NCI-H460 (cell line): ENCODE results near the gene GATA6. TPM values are rescaled to one million over a fixed set of nuclear protein-coding genes. Genes with fewer than 3 reads are reported as not detected.

Source experiments
- DNase-seq: peaks from one replicate; pipeline ENCODE4 v3.0.0-alpha.2; 2016; ENCODE audit warnings: low read depth; ENCODE audit errors: extremely low read depth
- small RNA-seq, 2 experiments: library from RNA; depleted of rRNA; stranded (forward); fragments of <200 nt; gene quantifications; one replicate each; pipeline ENCODE3, GENCODE V24; 2014
- total RNA-seq: library from RNA; depleted of rRNA; stranded (reverse); fragments of >200 nt; shearing (Covaris generic); gene quantifications from 2 replicates; pipeline ENCODE4 v1.2.3, GENCODE V29; 2014; rRNA removed

Gene GATA6
- total RNA-seq, 1 experiment from 2014 or later, result 1.0 TPM

DNA sequence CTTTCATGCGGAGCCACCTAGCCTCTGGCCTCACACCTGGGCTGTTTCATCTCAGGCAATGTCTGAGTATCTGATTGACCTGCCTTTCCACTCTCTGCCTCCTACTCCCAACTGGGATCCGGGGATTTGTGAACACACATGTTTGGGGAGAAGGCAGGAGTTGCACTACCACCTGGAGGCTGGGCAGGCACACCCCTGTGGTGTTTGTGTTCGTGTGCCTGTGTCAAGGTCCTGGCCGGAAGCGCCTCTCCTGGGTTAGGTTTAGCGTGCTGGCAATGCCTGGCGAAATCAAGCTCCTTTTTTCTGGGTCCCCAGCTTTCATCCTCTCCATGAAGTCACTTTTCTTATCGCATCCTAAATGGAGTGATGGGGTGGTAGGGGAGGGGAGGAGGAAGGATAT lies 63.9 kb downstream of the GATA6 start:
- DNase-seq, result no peak

DNA sequence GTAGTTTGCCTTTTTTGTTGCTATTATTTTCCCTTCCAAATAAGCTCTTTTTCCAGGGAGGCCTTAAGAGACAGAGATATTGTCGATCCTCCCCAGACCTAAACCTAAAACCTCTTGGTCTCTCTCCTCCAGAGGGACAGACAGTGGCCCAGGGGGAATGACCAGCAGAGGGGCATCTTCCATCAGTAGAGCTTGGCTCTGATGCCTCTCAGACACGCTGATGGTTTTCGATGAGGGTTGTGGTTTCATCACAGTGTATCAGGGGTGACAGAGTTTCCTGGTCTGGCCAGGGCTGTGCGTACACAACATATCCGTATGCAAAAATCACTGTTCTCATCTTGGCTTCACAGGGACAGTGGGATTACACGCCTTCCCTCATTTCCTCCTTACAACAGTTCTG lies 68.6 kb downstream of the GATA6 start:
- no peak for DNase-seq

DNA sequence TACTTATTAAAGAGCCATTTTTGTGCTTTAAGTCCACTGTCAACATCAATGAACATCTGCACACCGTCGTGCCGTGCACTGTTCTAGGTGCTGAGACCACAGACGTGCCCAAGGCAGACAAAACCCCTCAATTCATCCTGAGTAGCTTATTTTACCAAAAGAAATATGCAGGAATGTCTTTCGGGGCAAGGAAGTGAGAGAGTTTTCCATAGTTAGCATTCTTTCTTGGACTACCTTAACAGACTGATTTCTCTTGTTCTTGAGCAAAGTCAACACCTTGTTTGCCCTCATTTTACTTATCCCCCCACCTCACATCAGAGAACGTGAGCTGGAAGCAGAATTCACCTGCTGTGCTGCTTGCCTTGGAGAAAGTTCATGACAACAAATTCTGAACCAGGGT lies 69.3 kb downstream of the GATA6 start:
- DNase-seq, result no peak

DNA sequence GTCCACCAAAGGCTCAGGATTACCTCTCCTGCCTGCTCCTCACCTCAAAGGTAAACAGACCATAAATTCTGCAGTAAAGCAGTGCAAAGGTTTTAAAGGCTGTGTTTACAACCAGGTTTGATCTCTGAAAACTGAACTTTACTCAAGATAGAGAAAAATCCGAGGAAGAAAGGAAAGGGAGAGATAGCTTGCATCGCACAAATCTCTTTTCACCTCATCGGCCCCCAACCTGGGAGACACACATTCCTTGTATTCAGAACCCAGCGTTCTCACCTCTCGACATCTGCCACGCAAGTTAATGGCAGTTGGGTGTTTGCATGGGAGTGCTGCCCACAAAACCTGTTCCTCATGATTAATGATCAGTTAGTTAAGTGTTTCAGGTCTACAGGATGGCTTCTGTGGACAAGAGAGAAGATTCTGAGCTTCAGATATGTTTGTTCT lies 72.6 kb downstream of the GATA6 start:
- no peak for DNase-seq

DNA sequence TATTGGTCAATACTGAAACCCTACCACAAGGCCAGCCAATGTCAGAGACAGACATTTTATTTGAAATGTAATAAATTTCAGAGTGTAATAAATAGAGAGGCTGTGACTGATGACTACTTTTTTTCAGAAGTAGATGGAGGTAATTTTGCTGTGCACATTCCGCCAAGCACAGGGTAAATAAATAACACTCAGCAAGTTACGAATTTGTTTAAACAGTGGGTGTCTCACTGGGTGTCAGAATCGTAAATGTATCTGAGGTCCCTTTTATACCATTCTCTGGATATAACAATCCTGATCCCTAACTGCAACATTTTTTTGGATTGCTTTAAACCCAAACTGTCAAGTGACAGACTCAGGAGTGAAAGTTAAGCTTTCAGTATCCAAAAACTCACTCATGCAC lies 74.1 kb downstream of the GATA6 start:
- no peak for DNase-seq

DNA sequence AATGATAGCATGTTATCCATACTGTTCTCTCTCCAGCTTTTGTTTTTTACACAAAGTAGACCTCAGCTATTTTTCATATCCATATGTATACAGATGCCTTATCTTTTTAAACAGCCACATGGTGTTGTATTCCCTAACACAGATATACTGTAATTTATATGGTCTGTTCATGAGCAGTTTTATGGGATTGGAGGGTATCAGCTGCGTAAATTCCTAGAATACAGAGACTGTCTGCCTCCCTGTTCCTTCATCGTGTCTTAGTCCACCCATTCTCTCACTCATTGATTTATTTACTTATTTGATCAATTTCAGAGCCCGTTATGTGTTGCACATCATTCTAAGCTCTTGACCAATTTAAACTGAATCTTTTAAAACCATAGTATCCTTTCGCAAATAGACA lies 80.6 kb downstream of the GATA6 start:
- DNase-seq, result no peak

DNA sequence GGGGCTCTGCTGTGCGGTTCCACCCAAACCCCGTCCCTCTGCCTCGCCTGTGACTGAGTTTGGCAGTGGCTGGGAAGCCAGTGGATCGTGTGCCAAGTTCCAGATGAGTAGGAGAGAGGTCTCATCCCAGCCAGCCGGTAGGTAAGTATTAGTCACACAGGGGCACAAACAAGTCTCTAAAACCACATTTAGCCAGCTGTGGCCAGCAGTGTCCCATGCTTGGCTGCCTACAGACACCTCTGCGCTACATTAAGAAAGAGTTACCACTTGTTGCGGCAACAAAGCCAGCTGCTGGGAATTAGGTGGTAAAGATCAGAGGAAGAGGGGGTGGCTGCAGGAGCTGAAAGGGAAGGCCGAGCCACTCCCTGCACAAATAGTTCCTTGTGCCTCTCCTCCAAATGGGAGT lies 81.2 kb downstream of the GATA6 start:
- no peak for DNase-seq

Small RNA genes within 50 kb of the gene (small RNA-seq; reads per million reads assigned to genes)
- gene RNU6-702P, result 0 reads per million in 2 experiments
- 0 reads per million in 2 experiments for gene RNU6ATAC20P

Other genes with a start within 250 kb of the GATA6 start
- not detected in 2 replicates for gene CTAGE1, start 248.3 kb downstream of the GATA6 start, total RNA-seq